ENCODE results near the gene SIGLEC7. TPM values are rescaled to one million over a fixed set of nuclear protein-coding genes. Genes with fewer than 3 reads are reported as not detected.

SIGLEC7 gene
- polyA plus RNA-seq, 1 of the 3 experiments (the other 2 are of a cell fraction), result not detected

GRCh38 chr19:51145916-51146493 is 3.9 kb downstream of the SIGLEC7 start:
- Histone ChIP-seq H3K27ac (ENCODE audit: low read depth in 2 of 2, low read length in 1 of 2) (no peak overlapping the region), H3K9me3 (no peaks in the 10 kb centered on the region), H3K36me3 (replicated peaks in 1 of 2; ENCODE audit: control insufficient read depth in 1 of 2, insufficient read depth in 2 of 2, low read length in 1 of 2) (no peaks in the 10 kb centered on the region), H3K4me3 (ENCODE audit: low read depth in 2 of 2, low read length in 1 of 2) (no peak overlapping the region), H4K20me1 (ENCODE audit: insufficient read depth) (no peaks in the 10 kb centered on the region), H3K9ac (no peak overlapping the region), H3F3A (replicated peaks; ENCODE audit: insufficient read depth) (no peaks in the 10 kb centered on the region), H3K27me3 (ENCODE audit: insufficient read depth) (peaks cover 36% of the 10 kb centered on the region), H2AFZ (ENCODE audit: low read depth) (no peak overlapping the region), H3K4me1 (ENCODE audit: control insufficient read depth in 1 of 2, insufficient read depth in 2 of 2, low read depth in 1 of 2, low read length in 1 of 2) (no peaks in the 10 kb centered on the region), H3K9me2 (no peaks in the 10 kb centered on the region), H3K4me2 (no peak overlapping the region), H3K79me2 (ENCODE audit: insufficient read depth) (no peaks in the 10 kb centered on the region)
- TF ChIP-seq ZBTB33 (IDR thresholded peaks at IDR 0.05; ENCODE audit: borderline replicate concordance, low read depth), result no peak
- no peak for TF ChIP-seq FOXJ3 (CRISPR knock-in tag; IDR thresholded peaks at IDR 0.05)
- TF ChIP-seq RFX5 (IDR thresholded peaks at IDR 0.05; ENCODE audit: low read length), result no peak
- TF ChIP-seq POLR2AphosphoS5 (IDR thresholded peaks at IDR 0.05; ENCODE audit: low read depth, low read length), result no peak
- TF ChIP-seq EP300 (IDR thresholded peaks at IDR 0.05; ENCODE audit: borderline replicate concordance in 1 of 2, low read depth in 1 of 2, low read length in 1 of 2), result no peak
- TF ChIP-seq TEAD4 (IDR thresholded peaks at IDR 0.05; ENCODE audit: borderline replicate concordance, insufficient read depth), result no peak
- TF ChIP-seq, protein P1, sequence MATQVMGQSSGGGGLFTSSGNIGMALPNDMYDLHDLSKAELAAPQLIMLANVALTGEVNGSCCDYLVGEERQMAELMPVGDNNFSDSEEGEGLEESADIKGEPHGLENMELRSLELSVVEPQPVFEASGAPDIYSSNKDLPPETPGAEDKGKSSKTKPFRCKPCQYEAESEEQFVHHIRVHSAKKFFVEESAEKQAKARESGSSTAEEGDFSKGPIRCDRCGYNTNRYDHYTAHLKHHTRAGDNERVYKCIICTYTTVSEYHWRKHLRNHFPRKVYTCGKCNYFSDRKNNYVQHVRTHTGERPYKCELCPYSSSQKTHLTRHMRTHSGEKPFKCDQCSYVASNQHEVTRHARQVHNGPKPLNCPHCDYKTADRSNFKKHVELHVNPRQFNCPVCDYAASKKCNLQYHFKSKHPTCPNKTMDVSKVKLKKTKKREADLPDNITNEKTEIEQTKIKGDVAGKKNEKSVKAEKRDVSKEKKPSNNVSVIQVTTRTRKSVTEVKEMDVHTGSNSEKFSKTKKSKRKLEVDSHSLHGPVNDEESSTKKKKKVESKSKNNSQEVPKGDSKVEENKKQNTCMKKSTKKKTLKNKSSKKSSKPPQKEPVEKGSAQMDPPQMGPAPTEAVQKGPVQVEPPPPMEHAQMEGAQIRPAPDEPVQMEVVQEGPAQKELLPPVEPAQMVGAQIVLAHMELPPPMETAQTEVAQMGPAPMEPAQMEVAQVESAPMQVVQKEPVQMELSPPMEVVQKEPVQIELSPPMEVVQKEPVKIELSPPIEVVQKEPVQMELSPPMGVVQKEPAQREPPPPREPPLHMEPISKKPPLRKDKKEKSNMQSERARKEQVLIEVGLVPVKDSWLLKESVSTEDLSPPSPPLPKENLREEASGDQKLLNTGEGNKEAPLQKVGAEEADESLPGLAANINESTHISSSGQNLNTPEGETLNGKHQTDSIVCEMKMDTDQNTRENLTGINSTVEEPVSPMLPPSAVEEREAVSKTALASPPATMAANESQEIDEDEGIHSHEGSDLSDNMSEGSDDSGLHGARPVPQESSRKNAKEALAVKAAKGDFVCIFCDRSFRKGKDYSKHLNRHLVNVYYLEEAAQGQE (IDR thresholded peaks at IDR 0.05; ENCODE audit: low read depth, low read length), result no peak
- TF ChIP-seq, protein P2, sequence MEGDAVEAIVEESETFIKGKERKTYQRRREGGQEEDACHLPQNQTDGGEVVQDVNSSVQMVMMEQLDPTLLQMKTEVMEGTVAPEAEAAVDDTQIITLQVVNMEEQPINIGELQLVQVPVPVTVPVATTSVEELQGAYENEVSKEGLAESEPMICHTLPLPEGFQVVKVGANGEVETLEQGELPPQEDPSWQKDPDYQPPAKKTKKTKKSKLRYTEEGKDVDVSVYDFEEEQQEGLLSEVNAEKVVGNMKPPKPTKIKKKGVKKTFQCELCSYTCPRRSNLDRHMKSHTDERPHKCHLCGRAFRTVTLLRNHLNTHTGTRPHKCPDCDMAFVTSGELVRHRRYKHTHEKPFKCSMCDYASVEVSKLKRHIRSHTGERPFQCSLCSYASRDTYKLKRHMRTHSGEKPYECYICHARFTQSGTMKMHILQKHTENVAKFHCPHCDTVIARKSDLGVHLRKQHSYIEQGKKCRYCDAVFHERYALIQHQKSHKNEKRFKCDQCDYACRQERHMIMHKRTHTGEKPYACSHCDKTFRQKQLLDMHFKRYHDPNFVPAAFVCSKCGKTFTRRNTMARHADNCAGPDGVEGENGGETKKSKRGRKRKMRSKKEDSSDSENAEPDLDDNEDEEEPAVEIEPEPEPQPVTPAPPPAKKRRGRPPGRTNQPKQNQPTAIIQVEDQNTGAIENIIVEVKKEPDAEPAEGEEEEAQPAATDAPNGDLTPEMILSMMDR (IDR thresholded peaks at IDR 0.05), result no peak
- TF ChIP-seq EZH2phosphoT487 (IDR thresholded peaks at IDR 0.05; ENCODE audit: borderline replicate concordance, low read depth), result no peak
- TF ChIP-seq USF2 (IDR thresholded peaks at IDR 0.05; ENCODE audit: borderline replicate concordance, low read depth, low read length), result no peak
- no peak for TF ChIP-seq FOXM1 (IDR thresholded peaks at IDR 0.05; ENCODE audit: low read depth)
- no peak for TF ChIP-seq CHD2 (IDR thresholded peaks at IDR 0.05; ENCODE audit: low read length, partially characterized antibody)
- no peak for TF ChIP-seq SMC3 (IDR thresholded peaks at IDR 0.05; ENCODE audit: low read depth, low read length)
- TF ChIP-seq, protein P3, sequence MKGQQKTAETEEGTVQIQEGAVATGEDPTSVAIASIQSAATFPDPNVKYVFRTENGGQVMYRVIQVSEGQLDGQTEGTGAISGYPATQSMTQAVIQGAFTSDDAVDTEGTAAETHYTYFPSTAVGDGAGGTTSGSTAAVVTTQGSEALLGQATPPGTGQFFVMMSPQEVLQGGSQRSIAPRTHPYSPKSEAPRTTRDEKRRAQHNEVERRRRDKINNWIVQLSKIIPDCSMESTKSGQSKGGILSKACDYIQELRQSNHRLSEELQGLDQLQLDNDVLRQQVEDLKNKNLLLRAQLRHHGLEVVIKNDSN (IDR thresholded peaks at IDR 0.05; ENCODE audit: borderline replicate concordance, low read depth), result no peak
- TF ChIP-seq MEF2A (IDR thresholded peaks at IDR 0.05; ENCODE audit: borderline replicate concordance, low read depth), result no peak
- TF ChIP-seq IRF3 (IDR thresholded peaks at IDR 0.05; ENCODE audit: low read depth, low read length), result no peak
- TF ChIP-seq RCOR1 (IDR thresholded peaks at IDR 0.05; ENCODE audit: low read length), result no peak
- no peak for TF ChIP-seq GABPA (IDR thresholded peaks at IDR 0.05; ENCODE audit: low read depth)
- DNase-seq, result no peak
- 2% methylated on average over 2 of the region's 4 CpGs for WGBS (ENCODE audit: low lambda C conversion rate)
- ChIA-PET CTCF (interaction anchor here (2.2 kb wide), 1 partner anchor 10 kb away, joined by 5 read pairs; no protein-coding TSS in a partner anchor), POLR2A (no interaction called here)

Data from SK-N-SH (cell line).